ENCODE measurements around the gene COMP.

DNA sequence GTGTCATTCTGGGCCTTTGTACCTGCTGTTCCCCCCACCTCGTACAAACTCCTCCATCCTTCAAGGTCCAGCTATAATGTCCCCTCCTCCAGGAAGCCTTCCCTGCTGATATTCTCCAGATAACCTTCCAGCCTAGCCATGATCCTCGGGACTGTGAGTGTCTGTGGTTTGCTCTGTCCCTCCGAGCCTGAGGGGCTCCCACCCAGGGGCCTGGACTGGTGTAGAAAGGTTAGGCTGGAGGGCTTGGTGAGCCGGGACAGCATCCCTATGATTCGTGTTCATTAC lies 2.9 kb upstream of the COMP start:
- TF ChIP-seq, protein P1, sequence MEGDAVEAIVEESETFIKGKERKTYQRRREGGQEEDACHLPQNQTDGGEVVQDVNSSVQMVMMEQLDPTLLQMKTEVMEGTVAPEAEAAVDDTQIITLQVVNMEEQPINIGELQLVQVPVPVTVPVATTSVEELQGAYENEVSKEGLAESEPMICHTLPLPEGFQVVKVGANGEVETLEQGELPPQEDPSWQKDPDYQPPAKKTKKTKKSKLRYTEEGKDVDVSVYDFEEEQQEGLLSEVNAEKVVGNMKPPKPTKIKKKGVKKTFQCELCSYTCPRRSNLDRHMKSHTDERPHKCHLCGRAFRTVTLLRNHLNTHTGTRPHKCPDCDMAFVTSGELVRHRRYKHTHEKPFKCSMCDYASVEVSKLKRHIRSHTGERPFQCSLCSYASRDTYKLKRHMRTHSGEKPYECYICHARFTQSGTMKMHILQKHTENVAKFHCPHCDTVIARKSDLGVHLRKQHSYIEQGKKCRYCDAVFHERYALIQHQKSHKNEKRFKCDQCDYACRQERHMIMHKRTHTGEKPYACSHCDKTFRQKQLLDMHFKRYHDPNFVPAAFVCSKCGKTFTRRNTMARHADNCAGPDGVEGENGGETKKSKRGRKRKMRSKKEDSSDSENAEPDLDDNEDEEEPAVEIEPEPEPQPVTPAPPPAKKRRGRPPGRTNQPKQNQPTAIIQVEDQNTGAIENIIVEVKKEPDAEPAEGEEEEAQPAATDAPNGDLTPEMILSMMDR (IDR thresholded peaks at IDR 0.05): no peak
- TF ChIP-seq SIN3A (IDR thresholded peaks at IDR 0.05; ENCODE audit: borderline replicate concordance, insufficient read depth, low read depth, low read length) (no peak), POLR2AphosphoS5 (IDR thresholded peaks at IDR 0.05; ENCODE audit: low read depth, low read length) (no peak), TCF7L2 (IDR thresholded peaks at IDR 0.05; ENCODE audit: low read depth, low read length) (no peak)
- TF ChIP-seq, protein P2, sequence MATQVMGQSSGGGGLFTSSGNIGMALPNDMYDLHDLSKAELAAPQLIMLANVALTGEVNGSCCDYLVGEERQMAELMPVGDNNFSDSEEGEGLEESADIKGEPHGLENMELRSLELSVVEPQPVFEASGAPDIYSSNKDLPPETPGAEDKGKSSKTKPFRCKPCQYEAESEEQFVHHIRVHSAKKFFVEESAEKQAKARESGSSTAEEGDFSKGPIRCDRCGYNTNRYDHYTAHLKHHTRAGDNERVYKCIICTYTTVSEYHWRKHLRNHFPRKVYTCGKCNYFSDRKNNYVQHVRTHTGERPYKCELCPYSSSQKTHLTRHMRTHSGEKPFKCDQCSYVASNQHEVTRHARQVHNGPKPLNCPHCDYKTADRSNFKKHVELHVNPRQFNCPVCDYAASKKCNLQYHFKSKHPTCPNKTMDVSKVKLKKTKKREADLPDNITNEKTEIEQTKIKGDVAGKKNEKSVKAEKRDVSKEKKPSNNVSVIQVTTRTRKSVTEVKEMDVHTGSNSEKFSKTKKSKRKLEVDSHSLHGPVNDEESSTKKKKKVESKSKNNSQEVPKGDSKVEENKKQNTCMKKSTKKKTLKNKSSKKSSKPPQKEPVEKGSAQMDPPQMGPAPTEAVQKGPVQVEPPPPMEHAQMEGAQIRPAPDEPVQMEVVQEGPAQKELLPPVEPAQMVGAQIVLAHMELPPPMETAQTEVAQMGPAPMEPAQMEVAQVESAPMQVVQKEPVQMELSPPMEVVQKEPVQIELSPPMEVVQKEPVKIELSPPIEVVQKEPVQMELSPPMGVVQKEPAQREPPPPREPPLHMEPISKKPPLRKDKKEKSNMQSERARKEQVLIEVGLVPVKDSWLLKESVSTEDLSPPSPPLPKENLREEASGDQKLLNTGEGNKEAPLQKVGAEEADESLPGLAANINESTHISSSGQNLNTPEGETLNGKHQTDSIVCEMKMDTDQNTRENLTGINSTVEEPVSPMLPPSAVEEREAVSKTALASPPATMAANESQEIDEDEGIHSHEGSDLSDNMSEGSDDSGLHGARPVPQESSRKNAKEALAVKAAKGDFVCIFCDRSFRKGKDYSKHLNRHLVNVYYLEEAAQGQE (IDR thresholded peaks at IDR 0.05; ENCODE audit: insufficient read depth in 1 of 2, low read depth in 2 of 2, low read length in 1 of 2): no peak
